Coronary artery (tissue), 2 donors: ENCODE measurements around the gene DUS1L.

Experiments
- DNase-seq: peaks from one replicate; pipeline ENCODE4 v3.0.0-alpha.2; 2017; ENCODE audit warnings: low spot score
- H3K27ac ChIP-seq, 2 donors: fragments of 200-600 bp; sonication (generic); one replicate each; pipeline ENCODE4 v1.5.1; 2016 to 2019
- H3K4me3 ChIP-seq: fragments of 200-600 bp; sonication (generic); 2 replicates; pipeline ENCODE4 v1.5.1; 2016; ENCODE audit warnings: mild to moderate bottlenecking, moderate library complexity
- TF ChIP-seq, protein P1 (sequence below): fragments of 200-600 bp; sonication (generic); IDR thresholded peaks from one replicate; pipeline ENCODE4 v1.5.1; 2019; ENCODE audit warnings: antibody characterized with exemption

DUS1L gene

DNA sequence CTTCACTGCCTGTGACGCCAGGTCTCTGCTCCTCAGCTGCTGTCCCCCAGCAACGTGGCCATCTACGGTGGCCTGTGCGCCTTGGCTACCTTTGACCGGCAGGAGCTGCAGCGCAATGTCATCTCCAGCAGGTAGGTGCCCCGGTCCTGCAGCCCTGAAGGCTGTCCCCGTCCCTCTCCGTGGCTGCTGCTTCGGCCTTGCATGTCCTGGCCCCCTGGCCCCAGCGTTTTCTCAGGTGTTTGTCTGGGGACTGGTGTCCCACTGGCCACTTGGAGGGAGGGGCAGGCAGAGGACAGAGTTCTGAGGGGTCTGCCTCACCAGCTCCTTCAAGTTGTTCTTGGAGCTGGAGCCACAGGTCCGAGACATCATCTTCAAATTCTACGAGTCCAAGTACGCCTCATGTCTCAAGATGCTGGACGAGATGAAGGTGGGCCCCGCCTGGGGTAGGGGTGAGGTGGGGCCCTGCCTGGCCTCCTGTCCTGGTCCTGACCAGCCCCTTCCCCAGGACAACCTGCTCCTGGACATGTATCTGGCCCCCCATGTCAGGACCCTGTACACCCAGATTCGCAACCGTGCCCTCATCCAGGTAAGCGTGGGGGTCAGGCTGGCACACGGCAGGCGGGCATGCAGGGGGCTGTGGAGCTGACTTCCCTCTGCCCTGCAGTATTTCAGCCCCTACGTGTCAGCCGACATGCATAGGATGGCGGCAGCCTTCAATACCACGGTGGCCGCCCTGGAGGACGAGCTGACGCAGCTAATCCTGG is 9.5 kb downstream of the DUS1L start:
- no peak overlapping the region for H3K27ac ChIP-seq
- H3K4me3 ChIP-seq: no peak overlapping the region
- DNase-seq: no peak
- TF ChIP-seq, protein P1, sequence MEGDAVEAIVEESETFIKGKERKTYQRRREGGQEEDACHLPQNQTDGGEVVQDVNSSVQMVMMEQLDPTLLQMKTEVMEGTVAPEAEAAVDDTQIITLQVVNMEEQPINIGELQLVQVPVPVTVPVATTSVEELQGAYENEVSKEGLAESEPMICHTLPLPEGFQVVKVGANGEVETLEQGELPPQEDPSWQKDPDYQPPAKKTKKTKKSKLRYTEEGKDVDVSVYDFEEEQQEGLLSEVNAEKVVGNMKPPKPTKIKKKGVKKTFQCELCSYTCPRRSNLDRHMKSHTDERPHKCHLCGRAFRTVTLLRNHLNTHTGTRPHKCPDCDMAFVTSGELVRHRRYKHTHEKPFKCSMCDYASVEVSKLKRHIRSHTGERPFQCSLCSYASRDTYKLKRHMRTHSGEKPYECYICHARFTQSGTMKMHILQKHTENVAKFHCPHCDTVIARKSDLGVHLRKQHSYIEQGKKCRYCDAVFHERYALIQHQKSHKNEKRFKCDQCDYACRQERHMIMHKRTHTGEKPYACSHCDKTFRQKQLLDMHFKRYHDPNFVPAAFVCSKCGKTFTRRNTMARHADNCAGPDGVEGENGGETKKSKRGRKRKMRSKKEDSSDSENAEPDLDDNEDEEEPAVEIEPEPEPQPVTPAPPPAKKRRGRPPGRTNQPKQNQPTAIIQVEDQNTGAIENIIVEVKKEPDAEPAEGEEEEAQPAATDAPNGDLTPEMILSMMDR: no peak

DNA sequence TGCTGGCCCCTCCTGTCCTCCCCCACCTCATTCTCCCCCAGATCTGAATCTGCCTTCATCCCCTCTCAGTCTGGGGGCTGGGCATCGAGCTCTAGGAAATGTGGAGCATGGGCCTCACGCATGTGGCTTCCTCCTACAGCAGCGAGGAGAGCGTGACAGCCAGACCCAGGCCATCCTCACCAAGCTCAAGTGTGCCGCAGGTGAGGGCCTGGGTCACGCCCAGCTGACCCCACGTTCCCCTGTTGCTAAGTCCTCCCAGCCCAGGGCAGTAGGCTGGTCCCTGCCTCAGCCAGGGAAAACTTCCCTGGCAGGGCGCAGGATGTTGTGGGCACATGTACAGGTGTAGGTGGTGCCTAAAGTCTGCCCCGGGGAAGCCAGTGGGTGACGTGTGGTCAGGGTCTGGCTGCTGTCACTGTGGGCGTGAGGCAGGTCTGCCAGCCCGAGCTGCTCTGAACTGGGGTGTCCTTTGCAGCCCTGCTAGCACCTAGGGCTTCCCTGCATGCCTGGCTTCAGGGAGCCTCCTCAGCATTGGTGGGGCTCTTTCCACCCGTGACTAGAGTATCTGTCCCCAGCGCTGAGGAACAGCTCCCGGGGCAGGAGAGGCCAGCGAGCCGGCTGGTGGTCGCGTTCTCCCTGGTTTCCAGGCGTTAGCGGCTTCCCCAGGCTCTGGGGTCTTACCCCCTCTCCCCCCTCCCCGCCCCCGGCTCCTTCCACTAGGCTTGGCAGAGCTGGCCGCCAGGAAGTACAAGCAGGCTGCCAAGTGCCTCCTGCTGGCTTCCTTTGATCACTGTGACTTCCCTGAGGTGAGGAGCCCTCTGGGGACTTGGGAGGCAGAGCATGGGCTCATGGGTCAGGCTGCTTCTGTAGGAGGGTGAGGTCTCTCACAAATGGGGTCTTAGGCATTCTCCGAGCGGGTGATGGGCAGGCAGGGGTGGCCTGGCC is 10.3 kb downstream of the DUS1L start:
- H3K27ac ChIP-seq: no peak overlapping the region
- DNase-seq: no peak
- H3K4me3 ChIP-seq: no peak overlapping the region
- TF ChIP-seq, protein P1: no peak

DNA sequence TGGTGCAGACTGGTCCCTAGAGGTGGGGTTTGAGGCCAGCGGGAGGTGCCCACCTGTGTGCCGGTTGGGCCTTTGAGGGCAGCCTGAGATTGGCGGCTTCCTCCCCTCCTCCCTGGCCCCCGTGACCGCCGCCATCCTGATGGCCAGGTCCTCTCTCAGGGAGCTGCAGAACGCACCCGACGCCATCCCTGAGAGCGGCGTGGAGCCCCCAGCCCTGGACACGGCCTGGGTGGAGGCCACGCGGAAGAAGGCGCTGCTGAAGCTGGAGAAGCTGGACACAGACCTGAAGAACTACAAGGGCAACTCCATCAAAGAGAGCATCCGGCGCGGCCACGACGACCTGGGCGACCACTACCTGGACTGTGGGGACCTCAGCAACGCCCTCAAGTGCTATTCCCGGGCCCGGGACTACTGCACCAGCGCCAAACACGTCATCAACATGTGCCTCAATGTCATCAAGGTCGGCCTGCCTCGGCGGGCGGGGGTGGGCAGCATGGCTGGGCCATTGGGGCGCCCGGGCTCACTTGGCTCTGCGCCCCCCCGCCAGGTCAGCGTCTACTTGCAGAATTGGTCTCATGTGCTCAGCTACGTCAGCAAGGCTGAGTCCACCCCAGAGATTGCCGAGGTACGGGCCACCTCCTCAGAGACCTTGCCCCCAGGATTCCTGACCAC is 11.1 kb downstream of the DUS1L start:
- TF ChIP-seq, protein P1: no peak
- H3K27ac ChIP-seq: no peak overlapping the region
- DNase-seq: no peak
- no peak overlapping the region for H3K4me3 ChIP-seq

DNA sequence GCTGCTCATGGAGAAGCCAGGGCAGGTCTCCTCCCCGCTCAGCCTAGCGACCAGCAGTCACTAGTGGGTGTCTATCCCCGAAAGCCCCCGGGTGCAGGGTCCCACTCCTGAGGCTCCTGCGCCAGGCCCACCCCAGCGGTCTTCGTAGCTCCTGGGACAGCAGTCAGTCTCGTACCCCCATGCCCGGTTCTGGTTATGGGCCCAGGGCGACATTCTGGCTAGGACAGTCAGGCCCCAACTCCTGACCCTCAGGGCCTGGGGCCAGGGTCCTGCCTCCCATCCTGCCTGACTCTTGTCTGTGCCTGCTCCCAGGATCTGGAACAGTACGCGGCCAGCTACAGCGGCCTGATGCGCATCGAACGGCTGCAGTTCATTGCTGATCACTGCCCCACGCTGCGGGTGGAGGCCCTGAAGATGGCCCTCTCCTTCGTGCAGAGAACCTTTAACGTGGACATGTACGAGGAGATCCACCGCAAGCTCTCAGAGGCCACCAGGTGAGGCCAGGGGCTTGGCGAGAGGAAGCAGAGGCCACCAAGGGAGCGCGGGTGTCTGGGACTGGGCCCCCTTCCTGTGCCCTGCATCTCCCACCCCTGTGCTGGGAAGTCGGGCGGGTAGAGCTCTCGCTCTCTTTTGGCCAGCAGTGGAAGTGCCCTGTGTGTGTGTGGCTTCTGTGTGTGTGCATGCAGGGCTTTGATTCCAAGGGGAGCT is 11.9 kb downstream of the DUS1L start:
- Histone ChIP-seq H3K4me3 (no peak overlapping the region), H3K27ac (no peak overlapping the region)
- no peak for DNase-seq
- TF ChIP-seq, protein P1: no peak

DNA sequence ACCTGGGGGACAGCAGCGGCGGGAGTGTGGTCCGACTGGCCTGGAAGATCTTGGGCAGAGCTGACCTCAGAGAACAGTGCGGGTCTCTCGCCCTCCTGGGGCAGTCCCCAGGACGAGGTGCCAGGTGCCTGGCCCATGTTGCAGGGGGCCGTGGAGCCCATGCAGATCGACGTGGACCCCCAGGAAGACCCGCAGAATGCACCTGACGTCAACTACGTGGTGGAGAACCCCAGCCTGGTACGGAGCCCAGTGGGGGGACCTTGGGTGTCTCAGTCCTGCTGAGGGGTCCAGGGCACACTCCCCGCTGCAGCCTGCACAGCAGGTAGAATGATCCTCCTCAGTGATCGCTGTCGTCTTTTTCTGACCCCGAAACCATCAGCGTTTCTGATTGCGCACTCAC is 12.5 kb downstream of the DUS1L start:
- TF ChIP-seq, protein P1: no peak
- Histone ChIP-seq H3K4me3 (peak overlapping the region; percentile 100), H3K27ac (no peak overlapping the region)
- no peak for DNase-seq

DNA sequence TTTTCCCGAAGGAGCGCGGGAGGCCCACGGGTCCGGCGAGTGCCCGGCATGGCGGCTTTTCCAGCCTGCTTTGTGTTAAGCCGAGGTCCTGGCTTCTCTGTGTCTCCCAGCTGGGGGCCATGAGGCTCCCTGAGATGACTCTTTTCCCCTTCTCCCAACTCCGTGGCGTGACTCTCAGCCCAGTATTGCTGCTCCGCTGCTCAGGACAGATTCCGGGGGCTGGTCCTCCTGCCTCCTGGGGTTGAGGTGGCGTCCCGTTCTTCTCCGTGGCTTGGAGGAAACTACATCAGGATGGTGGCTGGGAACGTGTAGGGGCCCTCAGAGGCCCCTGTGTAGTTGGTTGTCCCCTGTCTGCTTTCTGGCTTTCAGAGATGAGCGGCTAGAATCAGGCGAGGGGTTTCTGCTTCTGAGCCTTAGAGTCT is 13.0 kb downstream of the DUS1L start:
- peak overlapping the region; percentile 100 for H3K4me3 ChIP-seq
- TF ChIP-seq, protein P1: no peak
- no peak overlapping the region for H3K27ac ChIP-seq
- no peak for DNase-seq
